Stomach smooth muscle (tissue), 2 donors: ENCODE measurements around the gene RASSF4.
A peak's percentile ranks its signal among the peaks of the same experiment; 100 is the strongest.

Source experiments
- H3K27ac ChIP-seq: one replicate; pipeline ENCODE4 v1.7.0; 2013; ENCODE audit warnings: mild to moderate bottlenecking, low read length, inconsistent platforms
- H3K27me3 ChIP-seq, 2 donors: one replicate each; pipeline ENCODE4 v1.7.0; 2013; ENCODE audit warnings: low read length in 2 of 2; ENCODE audit not compliant: insufficient read depth in 2 of 2, control insufficient read depth in 1 of 2
- H3K36me3 ChIP-seq, 2 donors: one replicate each; pipeline ENCODE4 v1.7.0; 2013; ENCODE audit warnings: low read length in 2 of 2; ENCODE audit not compliant: control insufficient read depth in 2 of 2, insufficient read depth in 2 of 2
- H3K4me1 ChIP-seq: one replicate; pipeline ENCODE4 v1.7.0; 2013; ENCODE audit warnings: low read length; ENCODE audit not compliant: control insufficient read depth, insufficient read depth
- H3K4me3 ChIP-seq, 2 donors: one replicate each; pipeline ENCODE4 v1.7.0; 2013; ENCODE audit warnings: low read length in 2 of 2
- H3K9ac ChIP-seq, 2 donors: one replicate each; pipeline ENCODE4 v1.7.0; 2013; ENCODE audit warnings: low read length in 2 of 2, mild to moderate bottlenecking in 1 of 2
- H3K9me3 ChIP-seq, 2 donors: one replicate each; pipeline ENCODE4 v1.7.0; 2013; ENCODE audit warnings: low read length in 2 of 2; ENCODE audit not compliant: control insufficient read depth in 2 of 2
- donor health status: healthy.
- donor health status: Pancreatic carcinoma.

RASSF4 gene

DNA sequence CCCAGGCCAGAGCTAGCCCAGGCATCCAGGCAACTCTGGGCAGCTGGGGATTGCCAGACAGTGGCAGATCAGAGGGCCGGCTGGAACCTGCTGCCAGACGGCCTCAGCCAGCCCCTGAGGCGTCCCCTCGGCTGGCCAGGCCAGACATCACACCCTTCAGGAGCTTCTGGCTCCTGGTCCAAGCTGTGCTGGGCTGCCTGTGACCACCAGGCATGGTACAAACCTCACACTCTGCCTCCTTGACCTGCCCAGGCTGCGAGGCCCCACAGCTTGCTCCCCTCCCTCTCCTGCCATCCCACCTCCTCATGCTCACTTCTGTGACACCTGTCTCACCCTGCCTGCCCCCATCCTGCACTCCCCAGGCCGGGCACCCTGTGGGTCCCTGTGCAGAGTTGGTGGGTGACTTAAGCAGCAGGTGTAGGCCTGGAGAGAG is 13.3 kb downstream of the RASSF4 start:
- H3K9ac ChIP-seq, result no peak overlapping the region
- no peaks in the 10 kb centered on the region for H3K9me3 ChIP-seq
- H3K4me3 ChIP-seq, result no peak overlapping the region
- no peak overlapping the region for H3K27ac ChIP-seq
- peaks cover 15 to 21% of the 10 kb centered on the region in 2 donors for H3K36me3 ChIP-seq
- H3K4me1 ChIP-seq, result peaks cover 48% of the 10 kb centered on the region
- H3K27me3 ChIP-seq, result no peaks in the 10 kb centered on the region

DNA sequence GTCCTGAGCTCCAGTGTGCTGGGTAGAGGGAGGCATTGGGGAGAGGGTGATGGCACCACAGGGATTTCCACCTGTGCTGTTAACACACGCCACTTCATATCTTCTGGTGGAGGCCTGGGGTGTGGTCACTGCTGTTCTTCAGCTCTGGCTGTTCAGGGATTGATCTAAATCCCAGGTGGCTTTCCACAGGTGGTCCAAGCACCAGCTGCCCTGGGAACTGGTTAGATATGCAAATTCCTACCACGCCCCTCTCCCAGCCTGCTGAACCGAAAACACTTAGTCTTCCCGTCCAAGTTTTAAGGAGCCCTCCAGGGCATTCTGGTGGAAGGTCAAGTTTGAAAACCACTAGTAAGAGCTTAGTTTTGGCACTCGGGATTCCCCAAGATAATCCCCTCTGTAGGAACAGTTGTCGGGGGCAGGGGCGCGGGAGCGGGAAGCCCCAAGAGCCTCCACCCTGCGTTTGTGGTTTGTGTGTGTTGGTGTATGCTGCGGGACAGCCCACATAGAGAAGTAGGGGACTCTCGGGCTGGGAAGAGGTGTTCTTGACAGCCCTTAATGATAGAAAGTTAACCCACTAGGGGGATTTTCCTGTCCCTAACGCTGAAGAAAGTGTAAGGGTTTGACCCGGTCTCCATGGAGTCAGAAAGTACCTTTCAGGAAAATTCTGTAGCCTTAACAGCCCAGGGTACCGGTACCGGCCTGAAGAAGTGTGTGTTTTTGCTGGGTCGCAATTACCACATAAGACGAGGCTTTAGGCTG is 13.9 kb downstream of the RASSF4 start:
- Histone ChIP-seq H3K36me3 (peaks cover 15 to 21% of the 10 kb centered on the region in 2 donors), H3K4me1 (peaks cover 50% of the 10 kb centered on the region), H3K27ac (peak overlapping the region; percentile 90), H3K9me3 (no peaks in the 10 kb centered on the region), H3K9ac (peak overlapping the region in 1 of 2 donors; percentile 81), H3K27me3 (no peaks in the 10 kb centered on the region), H3K4me3 (peak overlapping the region in 1 of 2 donors; percentile 79)

- no peaks in the 10 kb centered on the region for H3K9me3 ChIP-seq
- peak overlapping the region; percentile 90 for H3K27ac ChIP-seq
- H3K9ac ChIP-seq, result peak overlapping the region; percentile 68 to 81
- H3K4me1 ChIP-seq, result peaks cover 55% of the 10 kb centered on the region
- H3K27me3 ChIP-seq, result no peaks in the 10 kb centered on the region
- H3K36me3 ChIP-seq, result peaks cover 12 to 21% of the 10 kb centered on the region in 2 donors
- H3K4me3 ChIP-seq, result peak overlapping the region; percentile 73 to 79
Observed at GRCh38 chr10:44974082-44974627, 14.6 kb downstream of the RASSF4 start.

GRCh38 chr10:44974628-44975430 is 15.2 kb downstream of the RASSF4 start:
- peak overlapping the region; percentile 68 to 81 for H3K9ac ChIP-seq
- no peaks in the 10 kb centered on the region for H3K9me3 ChIP-seq
- peak overlapping the region; percentile 73 to 79 for H3K4me3 ChIP-seq
- H3K4me1 ChIP-seq, result peaks cover 61% of the 10 kb centered on the region
- H3K27ac ChIP-seq, result peak overlapping the region; percentile 90
- H3K36me3 ChIP-seq, result peaks cover 12 to 20% of the 10 kb centered on the region in 2 donors
- H3K27me3 ChIP-seq, result no peaks in the 10 kb centered on the region

DNA sequence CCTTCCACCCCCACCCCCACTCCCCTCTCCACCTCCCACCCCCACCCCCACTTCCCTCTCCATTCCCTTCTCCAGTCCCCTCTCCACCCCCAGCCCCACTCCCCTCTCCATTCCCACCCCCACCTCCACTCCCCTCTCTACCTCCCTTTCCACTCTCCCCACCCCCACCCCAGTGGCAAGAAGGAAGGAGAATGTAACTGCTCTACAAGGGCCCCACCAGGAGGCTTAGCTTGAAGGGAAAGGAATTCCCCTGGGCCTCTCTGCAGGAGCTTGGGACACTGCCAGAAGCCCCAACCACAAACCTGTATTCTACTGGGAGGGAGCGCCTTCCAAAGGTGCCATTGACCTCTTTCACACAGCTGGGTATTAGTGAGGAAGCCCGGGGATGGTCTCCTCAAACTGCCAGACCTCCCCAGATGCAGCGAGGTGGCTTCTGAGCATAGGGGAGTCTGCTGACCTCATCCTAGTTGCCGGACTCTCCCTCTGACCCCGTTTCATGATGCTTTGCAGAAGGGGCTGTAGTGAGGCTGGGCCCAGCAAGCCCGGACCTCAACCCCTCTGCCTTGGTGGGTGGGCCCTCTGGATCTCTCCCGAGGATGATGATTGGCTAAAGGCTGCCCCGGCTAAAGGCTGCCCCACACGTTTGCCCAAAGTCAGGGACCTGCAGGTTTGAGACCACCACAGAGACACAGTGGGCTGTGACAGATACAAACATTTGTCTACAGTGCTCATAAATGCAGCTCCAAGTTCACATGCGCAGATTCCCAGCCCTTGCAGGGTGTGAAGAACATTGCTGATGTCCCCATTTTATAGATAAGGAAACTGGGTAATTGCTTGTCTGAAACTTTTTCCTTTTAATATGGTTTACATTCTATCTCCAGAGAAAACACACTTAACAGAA is 16.1 kb downstream of the RASSF4 start:
- H3K9ac ChIP-seq, result peak overlapping the region in 1 of 2 donors; percentile 30
- H3K4me1 ChIP-seq, result peaks cover 70% of the 10 kb centered on the region

GRCh38 chr10:44976352-44977198 is 17.0 kb downstream of the RASSF4 start:
- peak overlapping the region; percentile 85 for H3K27ac ChIP-seq
- H3K27me3 ChIP-seq, result no peaks in the 10 kb centered on the region
- H3K9ac ChIP-seq, result peak overlapping the region; percentile 23 to 42
- peak overlapping the region; percentile 17 to 86 for H3K4me3 ChIP-seq
- H3K9me3 ChIP-seq, result no peaks in the 10 kb centered on the region
- H3K4me1 ChIP-seq, result peaks cover 79% of the 10 kb centered on the region
- peaks cover 7 to 8% of the 10 kb centered on the region in 2 donors for H3K36me3 ChIP-seq

More for the DNA sequence above, 16.1 kb downstream of the RASSF4 start:
- peak overlapping the region; percentile 58 for H3K27ac ChIP-seq
- peaks cover 10 to 15% of the 10 kb centered on the region in 2 donors for H3K36me3 ChIP-seq
- peak overlapping the region; percentile 41 to 86 for H3K4me3 ChIP-seq
- H3K9me3 ChIP-seq, result no peaks in the 10 kb centered on the region
- no peaks in the 10 kb centered on the region for H3K27me3 ChIP-seq

GRCh38 chr10:44977287-44978212 is 17.9 kb downstream of the RASSF4 start:
- peak overlapping the region; percentile 67 to 86 for H3K4me3 ChIP-seq
- H3K4me1 ChIP-seq, result peaks cover 88% of the 10 kb centered on the region
- peak overlapping the region; percentile 70 to 78 for H3K9ac ChIP-seq
- H3K36me3 ChIP-seq, result peaks cover 4 to 5% of the 10 kb centered on the region in 2 donors
- H3K27ac ChIP-seq, result peak overlapping the region; percentile 85
- H3K27me3 ChIP-seq, result no peaks in the 10 kb centered on the region
- H3K9me3 ChIP-seq, result no peaks in the 10 kb centered on the region

DNA sequence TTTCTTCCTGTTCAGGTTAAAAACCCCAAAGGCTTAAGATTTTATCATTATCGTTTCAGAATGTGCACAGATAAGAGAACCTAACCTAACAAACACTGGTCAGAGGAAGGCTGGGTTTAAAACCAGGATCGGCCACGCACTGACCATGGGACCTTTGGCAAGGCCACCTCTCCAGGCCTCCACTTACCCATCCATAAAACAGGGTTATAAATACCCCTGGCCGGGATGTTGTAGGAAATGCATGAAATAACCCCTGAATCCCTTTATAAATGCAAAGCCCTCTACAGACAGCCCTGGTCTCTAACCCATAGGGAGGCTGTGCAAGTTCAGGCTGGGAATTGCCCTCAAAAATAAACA is 18.6 kb downstream of the RASSF4 start:
- Histone ChIP-seq H3K27me3 (no peaks in the 10 kb centered on the region), H3K36me3 (peaks cover 4 to 5% of the 10 kb centered on the region in 2 donors), H3K4me1 (peaks cover 87% of the 10 kb centered on the region), H3K27ac (peak overlapping the region; percentile 85), H3K9me3 (no peaks in the 10 kb centered on the region), H3K9ac (peak overlapping the region; percentile 70 to 78), H3K4me3 (peak overlapping the region; percentile 67 to 86)
